ENCODE measurements around the gene SPNS3. TPM values are rescaled to one million over a fixed set of nuclear protein-coding genes. Genes with fewer than 3 reads are reported as not detected.

Gene SPNS3
- total and polyA plus RNA-seq, 9 of the 15 experiments (the other 6 are each of a cell fraction or from before 2014, with no cell fraction given), result not detected

GRCh38 chr17:4533523-4534504 is 100.1 kb downstream of the SPNS3 start:
- POLR2A ChIA-PET, result no interaction called here
- Histone ChIP-seq H3K79me2 (ENCODE audit: control insufficient read depth, insufficient read depth, low read length) (no peaks in the 10 kb centered on the region), H3K36me3 (ENCODE audit: control insufficient read depth, insufficient read depth, low read length) (peaks cover 18% of the 10 kb centered on the region; the same call in 1 of the 3 replicates), H2AFZ (ENCODE audit: low read depth, low read length) (no peak overlapping the region), H3K27ac (ENCODE audit: extremely low read depth, low read depth, low read length) (no peak overlapping the region), H3K9me3 (replicated peaks; ENCODE audit: control insufficient read depth, insufficient read depth, low read depth, low read length) (no peaks in the 10 kb centered on the region), H3K27me3 (ENCODE audit: control insufficient read depth in 2 of 2, insufficient read depth in 2 of 2, low read length in 2 of 2) (peaks cover 0 to 11% of the 10 kb centered on the region in 2 experiments; a peak in 3 of 5 replicates), H3K4me1 (replicated peaks in 1 of 2; ENCODE audit: control insufficient read depth in 2 of 2, insufficient read depth in 2 of 2, low read length in 2 of 2) (peaks cover 0 to 58% of the 10 kb centered on the region in 2 experiments; a peak in 3 of 5 replicates), H3K9ac (ENCODE audit: insufficient read depth in 1 of 2, low read depth in 2 of 2, low read length in 2 of 2) (no peak overlapping the region; a peak in 1 of 4 replicates), H3K4me2 (ENCODE audit: insufficient read depth, low read length) (no peak overlapping the region), H4K20me1 (replicated peaks; ENCODE audit: control insufficient read depth, insufficient read depth, low read length) (peaks cover 4% of the 10 kb centered on the region; the same call in 1 of the 2 replicates), H3K9me1 (ENCODE audit: control insufficient read depth, insufficient read depth, low read length) (no peaks in the 10 kb centered on the region), H3K4me3 (no peak overlapping the region)
- BruUV-seq (replicated peaks), result no TSS peak
- no peak for ATAC-seq
- peak in 1 of 4 experiments; percentile 29 for DNase-seq (ENCODE audit: extremely low read depth in 1 of 4, low spot score in 3 of 4)
- intact Hi-C loops (cut with micrococcal nuclease) (no loop called here), in situ Hi-C loops (cut with MboI) (no loop called here)
- CTCF ChIA-PET (ENCODE audit: low intra/inter-chr PET ratio), result no interaction called here
- WGBS (ENCODE audit: insufficient coverage, low coverage, missing lambda C conversion rate), result 9% methylated on average over 13 of the region's 23 CpGs
- FAIRE-seq, result no peak
- TF ChIP-seq NCOR1 (IDR thresholded peaks at IDR 0.05) (no peak), POLR2H (tag; IDR thresholded peaks at IDR 0.05; ENCODE audit: low read depth) (no peak), POLR2G (IDR thresholded peaks at IDR 0.05; ENCODE audit: low read depth, low read length) (peak; percentile 13), NFIC (IDR thresholded peaks at IDR 0.05) (0 out of 2 replicates have a peak, but pooled peaks have one; percentile 31), CREB5 (CRISPR knock-in tag; IDR thresholded peaks at IDR 0.05) (no peak), MCM3 (IDR thresholded peaks at IDR 0.05) (no peak), CREB3 (tag; conservative IDR thresholded peaks at IDR 0.05; ENCODE audit: low read depth) (no peak), TRIM28 (IDR thresholded peaks at IDR 0.05) (no peak), ZNF76 (CRISPR knock-in tag; IDR thresholded peaks at IDR 0.05; ENCODE audit: borderline replicate concordance) (no peak), FUS (optimal IDR thresholded peaks at IDR 0.05; ENCODE audit: low read depth, low read length) (no peak), THRB (CRISPR knock-in tag; conservative IDR thresholded peaks at IDR 0.05) (no peak), CBX1 (IDR thresholded peaks at IDR 0.05; ENCODE audit: low read depth) (no peak), SP2 (IDR thresholded peaks at IDR 0.05; ENCODE audit: extremely low read depth, low read depth, low read length, poor library complexity, severe bottlenecking) (no peak), ZNF224 (CRISPR knock-in tag; IDR thresholded peaks at IDR 0.05) (no peak), ZNF263 (CRISPR knock-in tag; IDR thresholded peaks at IDR 0.05; ENCODE audit: borderline replicate concordance) (peak; percentile 18; the same call in 1 of the 2 replicates)

Measured in K562 (cell line).